Small intestine (tissue), 7 donors: ENCODE data around the gene CDK6. TPM values are rescaled to one million over a fixed set of nuclear protein-coding genes. Genes with fewer than 3 reads are reported as not detected.

ENCODE experiments used
- DNase-seq, 2 donors: peaks; one replicate each; pipeline versions ENCODE4 v3.0.0 to v3.0.0-alpha.2; 2013
- FAIRE-seq: peaks from 2 replicates; lab custom pipeline; 2012; peaks lifted over from hg19 to GRCh38; lab: Jason Lieb, UNC
- H3K27ac ChIP-seq, 3 donors: one replicate each; pipeline ENCODE4 v1.5.1; 2013; ENCODE audit warnings: low read length in 2 of 3, mild to moderate bottlenecking in 2 of 3, control low read depth in 1 of 3, inconsistent platforms in 1 of 3, low read depth in 1 of 3, moderate library complexity in 1 of 3
- H3K27me3 ChIP-seq, 3 donors: one replicate each; pipeline ENCODE4 v1.6.1; 2013; ENCODE audit warnings: low read length in 3 of 3, inconsistent platforms in 1 of 3; ENCODE audit not compliant: control insufficient read depth in 3 of 3, insufficient read depth in 3 of 3
- H3K36me3 ChIP-seq, 3 donors: one replicate each; pipeline ENCODE4 v1.6.1; 2013; ENCODE audit warnings: low read length in 3 of 3, inconsistent platforms in 1 of 3, low read depth in 1 of 3, mild to moderate bottlenecking in 1 of 3, moderate library complexity in 1 of 3; ENCODE audit not compliant: control insufficient read depth in 3 of 3, insufficient read depth in 2 of 3
- H3K4me1 ChIP-seq, 3 donors: one replicate each; pipeline ENCODE4 v1.6.1; 2013; ENCODE audit warnings: low read length in 2 of 3, inconsistent platforms in 1 of 3, low read depth in 1 of 3, mild to moderate bottlenecking in 1 of 3, moderate library complexity in 1 of 3; ENCODE audit not compliant: control insufficient read depth in 3 of 3, insufficient read depth in 2 of 3
- H3K4me3 ChIP-seq, 3 donors: one replicate each; pipeline ENCODE4 v1.5.1; 2013; ENCODE audit warnings: low read length in 3 of 3, control low read depth in 1 of 3, inconsistent platforms in 1 of 3, low read depth in 1 of 3, mild to moderate bottlenecking in 1 of 3, moderate library complexity in 1 of 3
- H3K9me3 ChIP-seq, 2 donors: one replicate each; pipeline ENCODE4 v1.6.1; 2013; ENCODE audit warnings: low read depth in 1 of 2, low read length in 1 of 2; ENCODE audit not compliant: control insufficient read depth in 2 of 2, insufficient read depth in 1 of 2
- WGBS, 3 donors: extraction: QIAGEN DNeasy Blood & Tissue Kit; methylation state at CpG; one replicate each; pipeline ENCODE4 v1.1.7; 2013; 5-methylcytosine and 5-hydroxymethylcytosine counted together
- polyA plus RNA-seq, 4 donors: library from polyadenylated mRNA; stranded (reverse) in 3 of 4; unstranded in 1 of 4; fragments of 200-250 nt in 3 of 4; fragments of 120-200 nt in 1 of 4; gene quantifications; one replicate each; pipeline versions ENCODE4 v1.2.1 to v1.2.3, GENCODE V29; 2013
- donor health status: healthy with polysubstance abuse.
- donor health status: control.
- donor health status: control.
- donor health status: Bipolar disorder and iron deficiency.
- donor health status: healthy.

CDK6 gene
- polyA plus RNA-seq, 4 donors = 1.6 to 28.0 (median 8.1) TPM

GRCh38 chr7:92716825-92717580, 119.4 kb downstream of the CDK6 start:
- DNase-seq (no peak), FAIRE-seq (no peak)
- 93 to 95% (median 94%) methylated on average over 4 of the region's 4 CpGs for WGBS, 3 donors
- Histone ChIP-seq H3K27ac (no peak overlapping the region), H3K9me3 (no peaks in the 10 kb centered on the region), H3K4me3 (no peak overlapping the region), H3K36me3 (peaks cover 0 to 11% (median 0%) of the 10 kb centered on the region in 3 donors), H3K27me3 (no peaks in the 10 kb centered on the region), H3K4me1 (peaks cover 0 to 7% (median 0%) of the 10 kb centered on the region in 3 donors)

GRCh38 chr7:92715963-92716362, 120.4 kb downstream of the CDK6 start:
- Histone ChIP-seq H3K9me3 (no peaks in the 10 kb centered on the region), H3K36me3 (peaks cover 0 to 7% (median 0%) of the 10 kb centered on the region in 3 donors), H3K4me1 (peaks cover 0 to 7% (median 0%) of the 10 kb centered on the region in 3 donors), H3K4me3 (no peak overlapping the region), H3K27me3 (no peaks in the 10 kb centered on the region), H3K27ac (no peak overlapping the region)
- FAIRE-seq = no peak
- 96 to 97% (median 96%) methylated on average over 2 of the region's 2 CpGs for WGBS, 3 donors
- no peak for DNase-seq

DNA sequence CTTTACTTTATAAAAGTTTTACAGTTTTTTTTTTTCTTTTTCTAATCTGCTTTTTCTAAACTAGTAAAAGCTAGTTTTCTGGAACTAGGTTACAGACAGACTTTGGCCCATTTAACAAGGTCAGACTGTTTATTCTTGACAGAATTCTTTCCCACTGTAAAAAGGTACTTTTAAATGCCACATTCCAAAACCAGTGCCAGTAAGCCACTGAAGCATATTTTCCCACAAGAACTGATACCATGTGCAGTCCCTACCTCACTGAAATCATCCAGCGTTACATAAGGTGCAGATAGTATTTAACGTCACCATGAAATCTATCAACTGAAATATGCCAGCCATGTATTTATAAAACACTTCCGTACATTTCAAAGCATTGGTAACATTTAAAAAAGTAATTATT, 121.6 kb downstream of the CDK6 start:
- H3K4me3 ChIP-seq = no peak overlapping the region
- H3K4me1 ChIP-seq = peaks cover 0 to 4% (median 0%) of the 10 kb centered on the region in 3 donors
- H3K27ac ChIP-seq = no peak overlapping the region
- H3K27me3 ChIP-seq = no peaks in the 10 kb centered on the region
- no peak for FAIRE-seq
- WGBS, 3 donors = 86 to 90% (median 87%) methylated on average over 3 of the region's 3 CpGs
- no peak for DNase-seq
- H3K9me3 ChIP-seq = no peaks in the 10 kb centered on the region
- peaks cover 0 to 10% (median 0%) of the 10 kb centered on the region in 3 donors for H3K36me3 ChIP-seq

DNA sequence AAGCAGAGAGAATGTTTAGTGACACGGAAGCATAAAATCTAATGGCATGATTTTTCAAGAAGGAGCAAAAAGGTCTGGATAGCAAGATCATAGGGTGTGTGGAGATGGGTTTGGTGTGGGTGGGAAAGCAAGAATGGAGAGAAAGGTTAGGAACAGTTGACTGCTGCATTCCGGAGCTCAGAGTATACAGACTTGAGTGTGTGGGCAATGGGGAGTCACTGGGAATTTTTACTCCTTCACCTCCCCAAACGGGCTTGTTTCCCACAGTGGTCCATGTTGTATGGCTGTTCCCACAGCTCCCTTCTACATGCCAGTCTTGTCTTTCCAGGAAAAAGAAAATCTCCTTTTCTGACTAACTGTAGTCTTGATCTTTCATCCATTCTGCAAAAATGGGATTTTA, 122.1 kb downstream of the CDK6 start:
- H3K9me3 ChIP-seq = no peaks in the 10 kb centered on the region
- peaks cover 0 to 10% (median 0%) of the 10 kb centered on the region in 3 donors for H3K36me3 ChIP-seq
- no peak overlapping the region for H3K4me3 ChIP-seq
- 89 to 90% (median 90%) methylated on average over 3 of the region's 3 CpGs for WGBS, 3 donors
- H3K27me3 ChIP-seq = no peaks in the 10 kb centered on the region
- H3K27ac ChIP-seq = no peak overlapping the region
- DNase-seq (no peak), FAIRE-seq (no peak)
- peaks cover 0 to 4% (median 0%) of the 10 kb centered on the region in 3 donors for H3K4me1 ChIP-seq

DNA sequence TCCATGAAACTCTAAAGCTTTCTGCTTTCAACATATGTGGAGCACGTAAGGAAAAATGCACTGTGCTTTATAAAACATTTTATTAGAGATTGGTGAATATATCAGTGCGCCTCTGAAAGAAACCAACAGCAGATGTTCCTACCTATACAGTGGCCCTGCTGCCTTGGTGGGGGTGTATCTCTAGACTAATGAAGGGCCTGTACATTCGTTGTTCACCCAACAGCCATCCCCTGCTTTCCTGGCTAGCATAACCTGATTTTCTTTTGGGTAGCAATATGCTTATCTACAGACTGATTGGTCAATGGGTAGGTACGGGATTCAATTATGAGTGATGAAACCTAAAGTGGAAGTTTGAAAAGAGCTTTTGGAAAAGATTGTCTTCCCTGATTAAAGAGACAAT, 126.5 kb downstream of the CDK6 start:
- Histone ChIP-seq H3K4me1 (no peaks in the 10 kb centered on the region), H3K27ac (no peak overlapping the region), H3K9me3 (no peaks in the 10 kb centered on the region), H3K36me3 (peaks cover 0 to 6% (median 0%) of the 10 kb centered on the region in 3 donors), H3K27me3 (no peaks in the 10 kb centered on the region), H3K4me3 (no peak overlapping the region)
- no peak for FAIRE-seq
- no peak for DNase-seq
- 68 to 80% (median 74%) methylated on average over 4 of the region's 4 CpGs for WGBS, 3 donors

DNA sequence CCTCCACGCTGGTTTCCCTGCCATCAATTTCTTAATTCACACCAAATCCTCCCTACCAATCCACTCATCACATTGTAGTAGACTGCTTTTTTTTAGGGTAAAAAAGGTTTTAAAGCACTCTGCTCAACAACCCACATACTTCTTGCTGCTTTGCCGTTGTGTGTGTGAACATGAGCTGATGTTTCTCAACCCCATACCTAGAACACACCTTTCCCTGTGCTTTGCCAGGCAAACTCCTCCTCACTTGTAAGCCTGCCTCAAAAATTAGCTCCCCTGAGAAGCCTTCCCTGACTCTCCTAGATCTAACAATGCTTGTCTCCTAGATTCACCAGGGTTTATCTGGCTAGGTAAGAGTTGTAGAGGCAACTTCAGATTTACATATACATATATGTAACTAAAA, 127.2 kb downstream of the CDK6 start:
- 81 to 88% (median 86%) methylated on average over 2 of the region's 2 CpGs for WGBS, 3 donors

DNA sequence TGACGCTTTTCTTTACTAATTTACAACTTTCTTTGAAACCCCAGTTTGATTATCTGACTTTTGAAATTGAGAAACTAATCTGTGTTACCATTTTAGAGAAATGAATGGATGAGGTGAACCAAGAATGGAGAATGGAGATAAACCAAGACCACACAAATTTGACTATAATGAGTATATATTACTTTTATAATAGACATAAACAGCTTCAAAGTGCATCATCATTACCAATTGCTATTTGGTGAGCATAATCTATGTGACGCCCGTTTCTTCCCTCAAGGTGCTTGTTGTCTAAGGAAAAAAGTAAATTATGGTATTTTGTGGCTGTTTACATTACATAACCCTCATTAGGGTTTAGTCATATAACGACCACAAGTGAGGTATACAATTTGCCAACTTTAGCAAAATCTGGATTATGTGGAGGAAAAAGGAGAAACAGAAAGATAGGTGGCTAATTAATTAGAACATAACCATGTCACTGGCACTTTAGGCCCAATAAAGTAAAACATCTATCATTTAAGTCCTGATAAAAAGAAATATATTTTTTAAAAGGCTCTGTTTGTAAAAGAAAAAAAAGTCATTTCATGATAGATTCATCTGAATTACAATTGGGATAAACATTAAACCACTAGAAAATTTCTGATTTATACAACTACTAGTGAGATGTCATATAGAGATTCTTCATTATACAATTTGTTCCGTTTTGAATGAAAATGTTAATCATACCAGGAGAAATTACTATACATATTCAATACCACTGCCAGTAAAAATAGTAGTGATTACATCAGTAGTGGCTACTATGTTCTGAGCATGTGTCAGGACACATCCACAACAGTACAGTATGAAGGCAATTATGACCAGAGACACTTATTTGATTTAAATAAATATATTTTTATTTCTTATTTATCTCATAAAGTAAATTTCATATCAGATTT, 128.0 kb downstream of the CDK6 start:
- H3K27ac ChIP-seq = no peak overlapping the region
- H3K4me1 ChIP-seq = no peaks in the 10 kb centered on the region
- DNase-seq (no peak), FAIRE-seq (no peak)
- no peak overlapping the region for H3K4me3 ChIP-seq
- no peaks in the 10 kb centered on the region for H3K9me3 ChIP-seq
- WGBS, 3 donors = 72 to 81% (median 73%) methylated on average over 5 of the region's 5 CpGs
- H3K36me3 ChIP-seq = peaks cover 0 to 6% (median 0%) of the 10 kb centered on the region in 3 donors
- no peaks in the 10 kb centered on the region for H3K27me3 ChIP-seq

More for the DNA sequence above, 127.2 kb downstream of the CDK6 start:
- H3K4me1 ChIP-seq = no peaks in the 10 kb centered on the region
- no peaks in the 10 kb centered on the region for H3K9me3 ChIP-seq
- peaks cover 0 to 6% (median 0%) of the 10 kb centered on the region in 3 donors for H3K36me3 ChIP-seq
- H3K27ac ChIP-seq = no peak overlapping the region
- FAIRE-seq (no peak), DNase-seq (no peak)
- no peaks in the 10 kb centered on the region for H3K27me3 ChIP-seq
- H3K4me3 ChIP-seq = no peak overlapping the region

GRCh38 chr7:92707435-92707834, 128.9 kb downstream of the CDK6 start:
- Histone ChIP-seq H3K27me3 (no peaks in the 10 kb centered on the region), H3K4me3 (no peak overlapping the region), H3K27ac (no peak overlapping the region), H3K4me1 (no peaks in the 10 kb centered on the region), H3K36me3 (peaks cover 0 to 6% (median 0%) of the 10 kb centered on the region in 3 donors), H3K9me3 (no peaks in the 10 kb centered on the region)
- DNase-seq = no peak
- WGBS, 3 donors = 58 to 71% (median 70%) methylated on average over 3 of the region's 3 CpGs
- no peak for FAIRE-seq
